ENCODE measurements around the gene RDX.

DNA sequence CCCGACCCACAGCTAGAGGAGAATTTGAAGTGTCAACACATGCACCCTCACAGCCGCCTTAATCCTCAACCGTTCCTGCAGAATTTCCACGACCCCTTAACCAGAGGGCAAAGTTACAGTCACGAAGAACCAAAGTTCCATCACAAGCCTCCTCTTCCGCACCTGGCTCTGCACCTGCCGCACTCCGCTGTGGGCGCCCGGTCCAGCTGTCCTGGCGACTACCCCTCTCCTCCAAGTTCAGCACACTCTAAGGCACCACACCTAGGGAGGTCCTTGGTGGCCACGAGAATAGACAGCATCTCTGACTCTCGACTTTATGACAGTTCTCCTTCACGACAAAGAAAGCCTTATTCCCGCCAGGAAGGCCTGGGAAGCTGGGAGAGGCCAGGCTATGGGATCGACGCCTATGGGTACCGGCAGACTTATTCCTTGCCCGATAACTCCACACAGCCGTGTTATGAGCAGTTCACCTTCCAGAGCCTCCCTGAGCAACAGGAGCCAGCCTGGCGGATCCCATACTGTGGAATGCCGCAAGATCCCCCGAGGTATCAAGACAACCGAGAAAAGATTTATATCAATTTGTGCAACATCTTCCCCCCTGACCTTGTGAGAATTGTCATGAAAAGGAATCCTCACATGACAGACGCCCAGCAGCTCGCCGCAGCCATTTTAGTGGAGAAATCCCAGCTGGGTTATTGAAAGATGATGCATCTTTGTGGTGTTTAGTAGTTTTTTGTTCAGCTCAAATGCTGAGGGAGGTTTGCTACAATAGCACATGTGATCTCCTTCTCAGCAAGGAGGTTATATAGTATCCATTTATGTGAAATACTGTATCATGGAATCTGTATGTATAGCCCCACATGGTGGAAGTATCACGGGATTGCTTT is 131.1 kb downstream of the RDX start:
- TF ChIP-seq ELF4 (IDR thresholded peaks at IDR 0.05) (no peak), SP1 (IDR thresholded peaks at IDR 0.05) (no peak), FOXM1 (IDR thresholded peaks at IDR 0.05; ENCODE audit: borderline replicate concordance) (no peak), SUZ12 (IDR thresholded peaks at IDR 0.05) (no peak), TARDBP (IDR thresholded peaks at IDR 0.05) (no peak), BHLHE40 (IDR thresholded peaks at IDR 0.05; ENCODE audit: borderline replicate concordance) (no peak), HDGF (IDR thresholded peaks at IDR 0.05; ENCODE audit: borderline replicate concordance) (no peak), ZNF384 (IDR thresholded peaks at IDR 0.05) (no peak), FOXA1 (IDR thresholded peaks at IDR 0.05) (no peak), CTBP1 (IDR thresholded peaks at IDR 0.05; ENCODE audit: borderline replicate concordance) (no peak), NFRKB (IDR thresholded peaks at IDR 0.05) (no peak), LEF1 (IDR thresholded peaks at IDR 0.05; ENCODE audit: borderline replicate concordance) (no peak), FOXK2 (IDR thresholded peaks at IDR 0.05) (no peak)
- TF ChIP-seq, protein P1, sequence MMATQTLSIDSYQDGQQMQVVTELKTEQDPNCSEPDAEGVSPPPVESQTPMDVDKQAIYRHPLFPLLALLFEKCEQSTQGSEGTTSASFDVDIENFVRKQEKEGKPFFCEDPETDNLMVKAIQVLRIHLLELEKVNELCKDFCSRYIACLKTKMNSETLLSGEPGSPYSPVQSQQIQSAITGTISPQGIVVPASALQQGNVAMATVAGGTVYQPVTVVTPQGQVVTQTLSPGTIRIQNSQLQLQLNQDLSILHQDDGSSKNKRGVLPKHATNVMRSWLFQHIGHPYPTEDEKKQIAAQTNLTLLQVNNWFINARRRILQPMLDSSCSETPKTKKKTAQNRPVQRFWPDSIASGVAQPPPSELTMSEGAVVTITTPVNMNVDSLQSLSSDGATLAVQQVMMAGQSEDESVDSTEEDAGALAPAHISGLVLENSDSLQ (IDR thresholded peaks at IDR 0.05) = no peak
